ENCODE results near the gene ITSN1. TPM values are rescaled to one million over a fixed set of nuclear protein-coding genes. Genes with fewer than 3 reads are reported as not detected.

The ITSN1 gene
- total RNA-seq, 1 donor from 2014 or later: 41.9 TPM

DNA sequence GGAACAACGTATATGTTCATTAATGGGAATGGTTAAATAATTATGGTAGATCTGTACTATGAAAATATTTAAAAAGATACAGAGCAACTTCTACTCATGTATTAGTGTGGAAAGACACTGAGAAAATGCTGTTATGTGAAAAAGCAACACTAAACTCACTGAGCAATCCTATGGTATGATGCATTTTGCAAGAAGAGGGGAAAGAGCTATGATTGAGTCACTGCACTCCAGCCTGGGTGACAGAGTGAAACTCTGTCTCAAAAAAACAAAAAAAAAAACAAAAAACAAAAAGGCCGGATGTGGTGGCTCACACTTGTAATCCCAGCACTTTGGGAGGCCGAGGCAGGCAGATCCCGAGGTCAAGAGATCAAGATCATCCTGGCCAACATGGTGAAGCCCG is 228.9 kb downstream of the ITSN1 start:
- H3K4me1 ChIP-seq: no peaks in the 10 kb centered on the region
- no peaks in the 10 kb centered on the region for H3K36me3 ChIP-seq
- no peaks in the 10 kb centered on the region for H3K9me3 ChIP-seq (replicated peaks)
- TF ChIP-seq, protein P1, sequence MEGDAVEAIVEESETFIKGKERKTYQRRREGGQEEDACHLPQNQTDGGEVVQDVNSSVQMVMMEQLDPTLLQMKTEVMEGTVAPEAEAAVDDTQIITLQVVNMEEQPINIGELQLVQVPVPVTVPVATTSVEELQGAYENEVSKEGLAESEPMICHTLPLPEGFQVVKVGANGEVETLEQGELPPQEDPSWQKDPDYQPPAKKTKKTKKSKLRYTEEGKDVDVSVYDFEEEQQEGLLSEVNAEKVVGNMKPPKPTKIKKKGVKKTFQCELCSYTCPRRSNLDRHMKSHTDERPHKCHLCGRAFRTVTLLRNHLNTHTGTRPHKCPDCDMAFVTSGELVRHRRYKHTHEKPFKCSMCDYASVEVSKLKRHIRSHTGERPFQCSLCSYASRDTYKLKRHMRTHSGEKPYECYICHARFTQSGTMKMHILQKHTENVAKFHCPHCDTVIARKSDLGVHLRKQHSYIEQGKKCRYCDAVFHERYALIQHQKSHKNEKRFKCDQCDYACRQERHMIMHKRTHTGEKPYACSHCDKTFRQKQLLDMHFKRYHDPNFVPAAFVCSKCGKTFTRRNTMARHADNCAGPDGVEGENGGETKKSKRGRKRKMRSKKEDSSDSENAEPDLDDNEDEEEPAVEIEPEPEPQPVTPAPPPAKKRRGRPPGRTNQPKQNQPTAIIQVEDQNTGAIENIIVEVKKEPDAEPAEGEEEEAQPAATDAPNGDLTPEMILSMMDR (IDR thresholded peaks at IDR 0.05; ENCODE audit: borderline replicate concordance): no peak
- no peak overlapping the region for H3K4me3 ChIP-seq
- intact Hi-C loops (cut with micrococcal nuclease): no loop called here
- no peaks in the 10 kb centered on the region for H3K27me3 ChIP-seq (ENCODE audit: low read depth)
- H3K27ac ChIP-seq (replicated peaks): no peak overlapping the region
- DNase-seq: no peak

DNA sequence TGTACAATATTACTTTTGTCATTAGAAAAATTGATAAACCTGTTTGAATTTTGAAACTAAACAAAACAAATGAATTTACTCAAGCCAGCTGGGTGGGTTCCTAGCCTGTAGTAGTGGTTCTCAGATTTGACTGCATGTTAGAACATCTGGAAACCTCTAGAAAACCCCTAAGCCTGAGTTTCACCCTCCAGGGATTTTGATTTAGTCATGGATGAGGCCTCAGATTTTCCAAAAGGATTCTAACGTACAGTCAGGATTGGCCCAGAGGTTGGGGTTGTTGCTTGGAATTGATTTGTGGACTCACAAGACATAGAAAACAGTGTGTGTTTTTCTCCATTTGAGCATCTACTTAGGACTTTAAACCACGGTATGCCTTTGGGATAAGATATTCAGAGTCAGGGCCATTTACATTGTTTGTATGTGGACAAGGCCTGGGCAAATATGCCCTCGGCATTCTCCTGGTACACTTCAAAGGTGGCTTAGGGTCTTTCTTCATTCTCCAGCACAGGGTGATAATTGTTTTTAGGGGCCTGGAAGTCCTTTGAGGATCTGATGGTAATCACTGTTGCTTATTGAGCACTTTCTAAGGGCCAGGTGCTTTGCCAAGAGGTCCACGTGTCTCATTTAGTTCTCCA is 230.7 kb downstream of the ITSN1 start:
- H3K36me3 ChIP-seq: no peaks in the 10 kb centered on the region
- no peak overlapping the region for H3K27ac ChIP-seq (replicated peaks)
- TF ChIP-seq, protein P1 (IDR thresholded peaks at IDR 0.05; ENCODE audit: borderline replicate concordance): no peak
- no peaks in the 10 kb centered on the region for H3K9me3 ChIP-seq (replicated peaks)
- no peaks in the 10 kb centered on the region for H3K4me1 ChIP-seq
- H3K27me3 ChIP-seq (ENCODE audit: low read depth): no peaks in the 10 kb centered on the region
- no peak overlapping the region for H3K4me3 ChIP-seq
- no peak for DNase-seq
- intact Hi-C loops (cut with micrococcal nuclease): no loop called here

DNA sequence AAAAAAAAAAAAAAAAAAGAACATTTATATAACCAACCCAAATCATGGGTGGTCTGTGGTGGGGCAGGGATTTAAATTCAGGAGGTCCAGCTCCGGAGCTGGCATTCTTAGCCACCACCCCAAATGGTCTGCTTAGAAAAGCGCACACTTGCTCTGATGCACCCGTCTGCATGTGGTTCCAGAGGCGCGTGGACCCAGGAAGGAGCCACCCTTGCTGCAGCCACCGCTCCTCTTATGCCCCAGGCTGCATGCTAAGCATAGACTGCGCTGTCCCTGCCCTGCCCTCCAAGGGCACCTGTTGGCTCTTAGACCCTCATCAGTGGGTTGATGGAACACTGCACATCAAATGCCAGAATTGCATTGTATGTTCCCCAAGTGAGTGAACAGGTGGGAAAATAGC is 231.9 kb downstream of the ITSN1 start:
- no peaks in the 10 kb centered on the region for H3K36me3 ChIP-seq
- intact Hi-C loops (cut with micrococcal nuclease): no loop called here
- no peaks in the 10 kb centered on the region for H3K9me3 ChIP-seq (replicated peaks)
- H3K4me1 ChIP-seq: no peaks in the 10 kb centered on the region
- TF ChIP-seq, protein P1 (IDR thresholded peaks at IDR 0.05; ENCODE audit: borderline replicate concordance): no peak
- H3K4me3 ChIP-seq: no peak overlapping the region
- H3K27me3 ChIP-seq (ENCODE audit: low read depth): no peaks in the 10 kb centered on the region
- H3K27ac ChIP-seq (replicated peaks): no peak overlapping the region
- DNase-seq: no peak

DNA sequence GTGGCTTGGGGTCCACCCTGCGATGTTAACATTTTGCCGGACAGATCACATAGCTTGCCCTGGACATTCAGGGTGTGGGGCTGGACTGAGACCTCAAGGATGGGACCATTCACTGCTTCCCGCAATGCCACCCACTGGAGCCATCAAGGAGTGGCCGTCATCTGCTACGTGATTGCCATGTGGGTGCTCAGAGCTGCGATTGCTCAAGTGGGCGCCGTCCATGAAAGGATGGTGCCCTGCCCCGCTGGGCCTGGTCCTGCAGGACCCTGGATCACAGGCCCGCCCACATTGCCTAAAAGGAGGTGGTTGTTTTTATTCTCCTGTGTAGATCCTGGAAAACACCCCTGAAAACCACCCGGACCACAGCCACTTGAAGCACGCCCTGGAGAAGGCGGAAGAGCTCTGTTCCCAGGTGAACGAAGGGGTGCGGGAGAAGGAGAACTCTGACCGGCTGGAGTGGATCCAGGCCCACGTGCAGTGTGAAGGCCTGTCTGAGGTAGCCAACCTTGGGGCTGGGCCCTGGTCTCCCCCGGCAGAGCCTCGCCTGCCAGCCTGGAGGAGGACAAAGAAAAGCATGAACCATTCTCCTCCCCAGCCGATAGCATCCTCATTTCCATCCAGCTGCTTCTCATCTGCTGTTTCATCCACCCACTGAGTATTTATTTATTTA is 232.9 kb downstream of the ITSN1 start:
- intact Hi-C loops (cut with micrococcal nuclease): no loop called here
- H3K27me3 ChIP-seq (ENCODE audit: low read depth): no peaks in the 10 kb centered on the region
- H3K4me1 ChIP-seq: no peaks in the 10 kb centered on the region
- H3K36me3 ChIP-seq: no peaks in the 10 kb centered on the region
- H3K4me3 ChIP-seq: no peak overlapping the region
- H3K9me3 ChIP-seq (replicated peaks): no peaks in the 10 kb centered on the region
- TF ChIP-seq, protein P1 (IDR thresholded peaks at IDR 0.05; ENCODE audit: borderline replicate concordance): no peak
- H3K27ac ChIP-seq (replicated peaks): no peak overlapping the region
- no peak for DNase-seq

DNA sequence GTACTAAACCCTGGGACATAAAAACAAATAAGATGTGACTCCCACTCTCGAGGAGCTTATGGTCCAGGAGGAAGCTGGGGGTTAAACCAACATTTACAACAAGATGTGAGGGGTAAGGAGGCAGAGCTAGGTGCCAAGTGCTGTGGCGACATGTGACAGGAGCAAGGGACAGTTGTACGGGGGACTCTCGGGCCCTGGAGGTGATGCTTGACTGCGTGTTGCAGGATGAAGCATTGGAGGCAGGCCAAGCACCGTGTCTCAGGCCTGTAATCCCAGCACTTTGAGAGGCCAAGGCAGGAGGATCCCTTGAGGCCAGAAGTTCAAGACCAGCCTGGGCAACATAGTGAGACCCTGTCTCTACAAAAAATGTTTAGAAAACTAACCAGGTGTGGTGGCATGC is 236.5 kb downstream of the ITSN1 start:
- Histone ChIP-seq H3K27ac (replicated peaks) (no peak overlapping the region), H3K4me1 (no peaks in the 10 kb centered on the region), H3K36me3 (no peaks in the 10 kb centered on the region), H3K27me3 (ENCODE audit: low read depth) (no peaks in the 10 kb centered on the region), H3K9me3 (replicated peaks) (no peaks in the 10 kb centered on the region), H3K4me3 (no peak overlapping the region)
- DNase-seq: no peak
- TF ChIP-seq, protein P1 (IDR thresholded peaks at IDR 0.05; ENCODE audit: borderline replicate concordance): no peak
- intact Hi-C loops (cut with micrococcal nuclease): no loop called here
